GM08714 (cell line): Measurements from ENCODE around the gene KIAA1671.

Experiments used
- H3K4me3 ChIP-seq: fragments of 200-500 bp; sonication (Bioruptor generic); 2 replicates; pipeline ENCODE4 v1.5.1; 2014; ENCODE audit warnings: mild to moderate bottlenecking, low read length, inconsistent platforms
- ZNF274 ChIP-seq: IDR thresholded peaks from 2 replicates; pipeline ENCODE4 v1.6.1; 2012; ENCODE audit warnings: mild to moderate bottlenecking, low read depth, low read length

KIAA1671 gene

DNA sequence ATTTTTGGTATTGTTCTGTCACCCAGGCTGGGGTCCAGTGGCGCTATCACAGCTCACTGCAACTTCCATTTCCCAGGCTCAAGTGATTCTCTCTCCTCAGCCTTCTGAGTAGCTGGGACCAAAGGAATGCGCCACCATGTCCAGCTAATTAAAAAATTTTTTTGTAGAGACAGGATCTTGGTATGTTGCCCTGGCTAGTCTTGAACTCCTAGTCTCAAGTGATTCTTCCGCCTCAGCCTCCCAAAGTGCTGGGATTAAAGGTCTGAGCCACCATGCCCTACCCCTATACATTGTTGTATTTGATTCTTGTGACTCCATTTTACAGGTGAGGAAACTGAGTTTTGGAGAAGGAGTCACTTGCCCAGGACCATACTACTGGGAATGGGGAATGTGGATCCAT, 11.9 kb downstream of the KIAA1671 start:
- TF ChIP-seq ZNF274, result no peak
- no peak overlapping the region for H3K4me3 ChIP-seq

DNA sequence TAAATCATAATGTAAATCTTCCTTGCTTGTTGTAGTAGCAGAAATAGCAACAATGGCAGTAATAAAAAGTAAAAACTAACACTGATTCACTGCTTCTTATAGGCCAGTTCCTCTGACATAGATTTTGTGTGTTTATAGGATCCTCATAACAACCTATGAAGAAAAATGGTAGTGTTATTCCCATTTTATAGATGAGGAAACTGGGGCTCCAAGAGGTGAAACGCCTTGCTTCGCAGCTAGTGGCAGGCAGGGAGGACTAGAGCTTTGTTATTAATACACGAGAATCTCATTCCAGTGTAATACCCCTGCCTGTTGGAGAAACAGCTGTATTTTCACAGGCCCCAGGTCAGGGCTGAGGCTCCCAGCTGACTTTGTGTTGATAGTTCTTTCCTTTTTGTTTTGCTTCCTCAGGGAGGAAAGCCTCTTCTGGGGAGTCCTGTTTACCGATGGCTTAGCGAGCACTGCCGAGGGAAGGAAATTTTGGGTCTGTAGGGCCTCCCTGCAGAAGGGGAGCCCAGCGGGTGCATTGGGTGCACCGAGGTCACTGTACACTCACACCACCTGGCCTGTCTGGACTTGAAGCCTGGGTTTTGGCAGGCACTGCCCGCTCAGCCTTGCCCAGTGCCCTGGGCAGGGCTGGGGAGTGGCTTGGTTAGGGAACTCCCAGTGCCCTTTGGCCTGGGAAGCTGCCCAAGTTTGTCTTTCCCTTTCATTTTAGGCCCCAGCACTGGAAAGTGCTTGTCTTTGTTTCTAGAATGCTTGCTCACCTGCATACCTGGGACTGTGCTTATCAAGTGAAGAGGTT, 13.5 kb downstream of the KIAA1671 start:
- H3K4me3 ChIP-seq, result no peak overlapping the region
- TF ChIP-seq ZNF274, result no peak

DNA sequence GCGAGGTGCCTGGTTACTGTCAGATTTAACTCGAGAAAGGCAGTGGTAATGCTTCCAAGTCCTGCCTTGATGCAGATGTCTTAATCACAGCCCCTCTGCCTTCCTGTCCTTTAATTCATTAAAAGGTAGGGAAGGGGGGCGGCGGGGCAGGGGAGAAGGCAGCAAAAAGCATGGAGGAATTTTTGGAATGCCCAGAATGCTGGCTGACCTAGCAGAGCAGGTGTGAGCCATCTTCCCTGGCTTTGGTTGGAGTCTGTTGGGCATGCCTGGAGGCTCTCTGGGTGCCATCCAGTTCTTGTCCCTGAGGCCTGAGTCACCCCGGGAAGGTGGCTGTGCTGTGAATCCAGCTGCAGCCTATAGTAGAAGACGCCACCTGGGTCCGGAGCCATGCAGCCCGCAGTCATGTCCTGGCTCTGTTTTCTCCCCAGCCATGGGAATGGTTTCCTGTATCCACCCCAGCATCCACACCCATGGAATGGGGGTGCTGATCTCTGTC, 15.6 kb downstream of the KIAA1671 start:
- H3K4me3 ChIP-seq, result no peak overlapping the region
- TF ChIP-seq ZNF274, result no peak

DNA sequence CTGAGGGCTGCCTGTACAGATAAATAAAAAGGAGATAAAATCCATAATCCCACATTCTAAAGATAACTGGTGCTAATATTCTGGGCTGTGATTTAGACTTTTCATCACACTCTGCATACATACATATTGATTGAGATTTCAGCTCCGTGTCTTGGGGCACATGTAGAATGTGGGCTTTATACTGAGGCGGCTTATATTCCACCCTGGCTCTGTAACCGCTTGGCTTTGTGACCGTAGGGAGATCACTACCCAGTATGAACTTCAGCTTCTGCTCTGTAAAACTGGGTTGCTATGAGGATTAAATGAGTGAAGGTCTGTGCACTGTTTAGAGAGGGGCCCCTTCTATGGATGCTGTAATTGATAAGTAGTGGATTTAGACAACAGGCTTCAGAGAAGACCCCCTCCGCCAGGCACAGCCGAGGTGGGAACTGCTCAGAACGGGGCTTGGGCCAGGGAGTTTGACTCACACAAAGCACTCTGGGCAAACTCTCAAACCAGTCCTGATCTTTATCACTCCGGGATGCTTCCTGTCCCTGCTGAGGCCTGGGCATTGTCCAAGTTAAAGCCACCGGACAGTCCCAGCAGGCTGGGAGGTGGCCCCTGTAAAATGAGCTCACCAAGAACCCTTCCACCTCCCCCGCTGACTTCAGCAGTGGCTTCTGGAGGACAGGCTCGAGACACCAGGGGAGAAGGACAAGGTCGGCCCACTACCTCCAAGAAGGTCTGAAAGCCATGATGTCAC, 17.2 kb downstream of the KIAA1671 start:
- no peak for TF ChIP-seq ZNF274
- no peak overlapping the region for H3K4me3 ChIP-seq

DNA sequence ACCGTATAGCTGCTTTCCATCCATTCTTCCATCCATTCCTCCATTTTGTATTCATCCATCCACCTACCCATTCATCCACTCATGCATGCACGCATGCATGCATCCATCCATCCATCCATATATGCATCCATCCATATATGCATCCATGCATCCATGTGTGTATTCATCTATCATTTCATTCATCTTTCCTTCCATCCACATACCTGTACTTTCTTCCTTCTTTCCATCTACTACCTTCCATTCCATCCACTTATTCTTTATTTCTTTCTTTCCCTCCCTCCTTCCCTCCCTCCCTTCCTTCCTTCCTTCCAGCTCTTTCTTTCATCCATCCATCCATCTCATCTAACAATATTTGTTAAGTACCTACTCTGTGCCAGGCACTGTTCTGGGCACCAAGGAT, 19.9 kb downstream of the KIAA1671 start:
- H3K4me3 ChIP-seq, result no peak overlapping the region
- TF ChIP-seq ZNF274, result no peak

DNA sequence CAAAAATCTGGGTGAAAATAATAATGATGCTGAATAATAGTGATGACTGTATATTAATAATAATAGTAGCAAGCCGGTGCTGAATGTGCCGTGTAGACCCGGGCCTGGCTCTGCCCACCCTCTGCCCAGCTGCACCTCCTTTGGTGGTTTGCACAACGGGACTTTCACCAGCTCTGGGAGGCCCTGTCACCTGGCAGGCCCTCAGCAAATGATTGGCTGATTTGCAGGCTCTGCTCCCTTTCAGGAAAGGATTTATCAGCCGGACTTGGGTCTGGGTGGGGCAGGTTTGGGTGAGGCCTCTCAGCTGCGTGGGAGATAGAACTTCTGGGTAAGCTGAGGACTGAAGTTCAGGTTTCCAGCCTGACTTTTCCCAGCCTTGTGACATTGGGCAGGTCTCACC, 21.4 kb downstream of the KIAA1671 start:
- no peak overlapping the region for H3K4me3 ChIP-seq
- TF ChIP-seq ZNF274, result no peak

- no peak overlapping the region for H3K4me3 ChIP-seq
- no peak for TF ChIP-seq ZNF274
Measured at GRCh38 chr22:24975125-24975640, 22.7 kb downstream of the KIAA1671 start.

DNA sequence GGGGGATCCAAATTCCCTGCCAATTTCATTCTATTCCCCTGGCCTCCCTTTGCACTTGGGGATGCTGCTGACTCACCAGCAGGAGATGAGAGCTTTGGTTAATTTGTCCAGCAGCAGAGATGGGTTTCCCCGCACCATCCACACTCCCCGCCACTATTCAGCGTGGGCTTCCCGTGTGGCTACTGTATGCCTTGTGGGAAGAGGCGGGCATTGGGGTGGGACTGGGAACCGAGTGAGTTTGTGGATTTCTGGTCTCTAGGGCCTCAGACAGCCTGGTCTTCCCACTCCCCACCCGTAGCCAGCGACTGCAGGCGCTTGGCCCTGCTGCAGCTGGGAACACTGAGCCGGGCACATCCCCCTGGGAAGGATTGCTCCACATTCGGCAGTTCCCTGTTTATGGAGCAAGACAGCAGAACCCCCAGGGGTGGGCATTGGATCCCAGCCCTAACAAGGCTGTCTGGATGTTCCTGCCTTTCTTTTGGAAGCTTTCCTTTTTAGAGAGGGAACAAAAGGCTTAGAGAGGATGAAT, 23.4 kb downstream of the KIAA1671 start:
- H3K4me3 ChIP-seq, result no peak overlapping the region

GRCh38 chr22:24976442-24977218, 24.1 kb downstream of the KIAA1671 start:
- no peak overlapping the region for H3K4me3 ChIP-seq
- TF ChIP-seq ZNF274, result no peak

More for the DNA sequence above, 23.4 kb downstream of the KIAA1671 start:
- TF ChIP-seq ZNF274, result no peak

GRCh38 chr22:24977370-24978221, 25.1 kb downstream of the KIAA1671 start:
- TF ChIP-seq ZNF274, result no peak
- no peak overlapping the region for H3K4me3 ChIP-seq

DNA sequence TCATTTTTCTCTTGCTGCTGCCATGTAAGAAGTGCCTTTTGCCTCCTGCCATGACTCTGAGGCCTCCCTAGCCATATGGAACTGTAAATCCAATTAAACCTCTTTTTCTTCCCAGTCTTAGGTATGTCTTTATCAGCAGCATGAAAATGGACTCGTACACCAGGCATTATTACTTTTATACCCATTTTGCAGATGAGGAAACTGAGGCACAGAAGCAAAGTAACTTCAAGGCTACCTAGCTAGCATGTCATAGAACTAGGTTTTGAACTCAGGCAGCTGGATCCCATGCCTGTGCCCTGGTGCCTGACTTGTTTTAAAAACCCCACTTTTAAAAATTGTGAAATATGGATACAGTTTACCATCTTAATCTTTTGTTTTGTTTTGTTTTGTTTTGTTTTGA, 25.8 kb downstream of the KIAA1671 start:
- no peak for TF ChIP-seq ZNF274
- no peak overlapping the region for H3K4me3 ChIP-seq

GRCh38 chr22:24981066-24981465, 28.6 kb downstream of the KIAA1671 start:
- no peak overlapping the region for H3K4me3 ChIP-seq
- TF ChIP-seq ZNF274, result no peak

GRCh38 chr22:24981656-24982055, 29.1 kb downstream of the KIAA1671 start:
- TF ChIP-seq ZNF274, result no peak
- H3K4me3 ChIP-seq, result no peak overlapping the region
